NCI-H82 (cell line): ENCODE measurements around the gene TMEM252.
A peak's percentile ranks its signal among the peaks of the same experiment; 100 is the strongest.

Experiments
- DNase-seq: peaks from one replicate; lab custom pipeline; 2025; lab: John Stamatoyannopoulos, UW

The TMEM252 gene

GRCh38 chr9:68541568-68541967 lies 885 bp upstream of the TMEM252 start:
- DNase-seq: no peak

GRCh38 chr9:68538200-68538599 lies 2.5 kb downstream of the TMEM252 start:
- DNase-seq: no peak

- DNase-seq: no peak
Measured at GRCh38 chr9:68537616-68537880, 3.1 kb downstream of the TMEM252 start.

- DNase-seq: no peak
Measured at GRCh38 chr9:68536876-68537615, 3.6 kb downstream of the TMEM252 start.

GRCh38 chr9:68533678-68534077 lies 7.0 kb downstream of the TMEM252 start:
- peak; percentile 77 for DNase-seq

- DNase-seq: no peak
Measured at GRCh38 chr9:68532131-68532530, 8.6 kb downstream of the TMEM252 start.

GRCh38 chr9:68530618-68531017 lies 10.1 kb downstream of the TMEM252 start:
- DNase-seq: peak; percentile 32

GRCh38 chr9:68523367-68523936 lies 17.2 kb downstream of the TMEM252 start:
- no peak for DNase-seq

GRCh38 chr9:68522954-68523353 lies 17.7 kb downstream of the TMEM252 start:
- DNase-seq: peak; percentile 3

GRCh38 chr9:68522131-68522530 lies 18.6 kb downstream of the TMEM252 start:
- DNase-seq: no peak

GRCh38 chr9:68515326-68516017 lies 25.2 kb downstream of the TMEM252 start:
- DNase-seq: no peak

- DNase-seq: no peak
Measured at GRCh38 chr9:68513981-68514380, 26.7 kb downstream of the TMEM252 start.

- DNase-seq: no peak
Measured at GRCh38 chr9:68513385-68513784, 27.3 kb downstream of the TMEM252 start.

- no peak for DNase-seq
Measured at GRCh38 chr9:68509689-68510088, 31.0 kb downstream of the TMEM252 start.

GRCh38 chr9:68508547-68508946 lies 32.1 kb downstream of the TMEM252 start:
- no peak for DNase-seq

GRCh38 chr9:68507806-68508145 lies 32.9 kb downstream of the TMEM252 start:
- no peak for DNase-seq

- peak; percentile 42 for DNase-seq
Measured at GRCh38 chr9:68507130-68507805, 33.4 kb downstream of the TMEM252 start.

GRCh38 chr9:68506551-68506950 lies 34.1 kb downstream of the TMEM252 start:
- DNase-seq: no peak

GRCh38 chr9:68505681-68506409 lies 34.8 kb downstream of the TMEM252 start:
- DNase-seq: no peak

GRCh38 chr9:68502279-68502678 lies 38.4 kb downstream of the TMEM252 start:
- DNase-seq: no peak

- no peak for DNase-seq
Measured at GRCh38 chr9:68500457-68501381, 40.0 kb downstream of the TMEM252 start.
